Measurements from ENCODE around the gene MYO9B. TPM values are rescaled to one million over a fixed set of nuclear protein-coding genes. Genes with fewer than 3 reads are reported as not detected.

MYO9B gene
- total and polyA plus RNA-seq, 2 of the 13 experiments (the other 11 are each of a cell fraction or from before 2014, with no cell fraction given) = 18.0 to 18.3 TPM

- TF ChIP-seq E2F5 (CRISPR knock-in tag; conservative IDR thresholded peaks at IDR 0.05) (no peak), RBAK (CRISPR knock-in tag; IDR thresholded peaks at IDR 0.05) (no peak), GMEB2 (CRISPR knock-in tag; IDR thresholded peaks at IDR 0.05; ENCODE audit: low read depth) (no peak), KLF16 (CRISPR knock-in tag; IDR thresholded peaks at IDR 0.05) (no peak), CBX5 (CRISPR knock-in tag; IDR thresholded peaks at IDR 0.05; ENCODE audit: borderline replicate concordance) (no peak), FOSL2 (CRISPR knock-in tag; IDR thresholded peaks at IDR 0.05) (peak; percentile 79), POGZ (CRISPR knock-in tag; IDR thresholded peaks at IDR 0.05) (no peak), ISX (CRISPR knock-in tag; conservative IDR thresholded peaks at IDR 0.05) (no peak), IRF2 (CRISPR knock-in tag; IDR thresholded peaks at IDR 0.05) (no peak), FOXO4 (CRISPR knock-in tag; conservative IDR thresholded peaks at IDR 0.05) (no peak), KLF6 (CRISPR knock-in tag; IDR thresholded peaks at IDR 0.05) (no peak), ZNF230 (CRISPR knock-in tag; IDR thresholded peaks at IDR 0.05) (no peak), ESRRA (CRISPR knock-in tag; IDR thresholded peaks at IDR 0.05; ENCODE audit: low read depth) (no peak), HDAC2 (CRISPR knock-in tag; IDR thresholded peaks at IDR 0.05) (no peak), ZNF33B (CRISPR knock-in tag; IDR thresholded peaks at IDR 0.05) (no peak), GTF2F1 (IDR thresholded peaks at IDR 0.05; ENCODE audit: low read length) (no peak), ZSCAN5A (CRISPR knock-in tag; IDR thresholded peaks at IDR 0.05; ENCODE audit: borderline replicate concordance) (no peak), PREB (CRISPR knock-in tag; IDR thresholded peaks at IDR 0.05) (no peak), BCL6 (CRISPR knock-in tag; IDR thresholded peaks at IDR 0.05) (no peak), ZNF549 (CRISPR knock-in tag; IDR thresholded peaks at IDR 0.05) (no peak), ZNF605 (CRISPR knock-in tag; IDR thresholded peaks at IDR 0.05) (no peak), DMTF1 (CRISPR knock-in tag; IDR thresholded peaks at IDR 0.05) (no peak), MED8 (CRISPR knock-in tag; IDR thresholded peaks at IDR 0.05; ENCODE audit: insufficient replicate concordance) (no peak), ZNF367 (CRISPR knock-in tag; IDR thresholded peaks at IDR 0.05; ENCODE audit: borderline replicate concordance) (no peak)
Measured at GRCh38 chr19:17220207-17220758, 144.7 kb downstream of the MYO9B start (continued).
